Esophagus muscularis mucosa (tissue), 4 donors: Measurements from ENCODE around the gene ABI3BP. TPM values are rescaled to one million over a fixed set of nuclear protein-coding genes. Genes with fewer than 3 reads are reported as not detected.

Experiments used
- DNase-seq: peaks from one replicate; pipeline ENCODE4 v3.0.0-alpha.2; 2017; ENCODE audit errors: extremely low spot score
- H3K27ac ChIP-seq, 4 donors: fragments of 200-600 bp; sonication (generic); replicated peaks in 1 of 4; 1 replicate in 3 of 4; 2 replicates in 1 of 4; pipeline ENCODE4 v1.5.1; 2016 to 2019; ENCODE audit warnings: mild to moderate bottlenecking in 1 of 4
- H3K27me3 ChIP-seq, 4 donors: fragments of 200-600 bp; sonication (generic); one replicate each; pipeline versions ENCODE4 v1.5.1 to v1.6.0; 2016 to 2019
- H3K36me3 ChIP-seq, 4 donors: fragments of 200-600 bp; sonication (generic); one replicate each; pipeline ENCODE4 v1.5.1; 2016 to 2019
- H3K4me1 ChIP-seq, 4 donors: fragments of 200-600 bp; sonication (generic); one replicate each; pipeline ENCODE4 v1.5.1; 2016 to 2019
- H3K4me3 ChIP-seq, 4 donors: fragments of 200-600 bp; sonication (generic); 1 replicate in 2 of 4; 2 replicates in 2 of 4; pipeline ENCODE4 v1.5.1; 2016 to 2019; ENCODE audit warnings: mild to moderate bottlenecking in 4 of 4, moderate library complexity in 1 of 4
- H3K9me3 ChIP-seq, 4 donors: fragments of 200-600 bp; sonication (generic); 1 replicate in 3 of 4; 2 replicates in 1 of 4; pipeline ENCODE4 v1.5.1; 2016 to 2019
- CTCF ChIP-seq, 3 experiments: fragments of 200-600 bp in 2 of 3; fragments of 450-650 bp in 1 of 3; sonication (generic) in 2 of 3; IDR thresholded peaks; one replicate each; pipeline ENCODE4 v1.5.1; 2017 to 2019; ENCODE audit warnings: antibody characterized with exemption in 3 of 3, mild to moderate bottlenecking in 2 of 3, moderate library complexity in 1 of 3
- EP300 ChIP-seq: sonication (generic); formaldehyde crosslinking; IDR thresholded peaks from one replicate; pipeline ENCODE4 v1.6.1; 2017; ENCODE audit warnings: antibody characterized with exemption
- POLR2A ChIP-seq: fragments of 450-650 bp; IDR thresholded peaks from one replicate; pipeline ENCODE4 v1.6.1; 2017; ENCODE audit warnings: antibody characterized with exemption, moderate library complexity, mild to moderate bottlenecking, low read depth
- POLR2AphosphoS5 ChIP-seq, 2 donors: sonication (generic); formaldehyde crosslinking; IDR thresholded peaks; one replicate each; pipeline ENCODE4 v1.6.1; 2017; ENCODE audit warnings: antibody characterized with exemption in 2 of 2
- WGBS: methylation state at CpG from one replicate; pipeline ENCODE4 v1.1.5; 2018; 5-methylcytosine and 5-hydroxymethylcytosine counted together
- intact Hi-C: fragments of 100-400 bp; cut with DNase I; formaldehyde crosslinking; loops from one replicate; pipeline ENCODE4 v1.15.1; 2023
- total RNA-seq, 4 donors: library from RNA; depleted of rRNA; stranded (reverse); fragments of >200 nt; gene quantifications; one replicate each; pipeline versions ENCODE4 v1.1.0 to v1.2.1, GENCODE V29; 2016

The ABI3BP gene
- total RNA-seq, 4 donors from 2014 or later, result 25.7 to 67.3 (median 61.5) TPM

GRCh38 chr3:100709842-100710260 lies 283.4 kb downstream of the ABI3BP start:
- WGBS, result 0% methylated on average over 15 of the region's 23 CpGs
- DNase-seq, result no peak
- no peaks in the 10 kb centered on the region for H3K9me3 ChIP-seq
- TF ChIP-seq POLR2AphosphoS5 (IDR thresholded peaks at IDR 0.05) (no peak), CTCF (IDR thresholded peaks at IDR 0.05) (no peak), EP300 (no peak), POLR2A (no peak)
- H3K4me3 ChIP-seq, result peak overlapping the region; percentile 78 to 89 (median 83)
- H3K4me1 ChIP-seq, result peaks cover 24 to 49% (median 42%) of the 10 kb centered on the region in 4 donors
- peaks cover 5 to 13% (median 10%) of the 10 kb centered on the region in 4 donors for H3K36me3 ChIP-seq
- H3K27me3 ChIP-seq, result no peaks in the 10 kb centered on the region
- intact Hi-C loops, result no loop called here
- H3K27ac ChIP-seq, result peak overlapping the region; percentile 97 to 98 (median 97)

- peaks cover 2 to 7% (median 6%) of the 10 kb centered on the region in 4 donors for H3K36me3 ChIP-seq
- intact Hi-C loops, result no loop called here
- peaks cover 24 to 44% (median 39%) of the 10 kb centered on the region in 4 donors for H3K4me1 ChIP-seq
- peak within 1 kb of the TSS; percentile 78 to 89 (median 83) for H3K4me3 ChIP-seq
- H3K27ac ChIP-seq, result peak within 1 kb of the TSS; percentile 97 to 98 (median 97)
- 7% methylated on average over 13 of the region's 76 CpGs for WGBS
- DNase-seq, result peak; percentile 100
- peak; percentile 61 for TF ChIP-seq POLR2A
- TF ChIP-seq POLR2AphosphoS5 (IDR thresholded peaks at IDR 0.05), result peak; percentile 90 to 99
- no peak for TF ChIP-seq CTCF (IDR thresholded peaks at IDR 0.05)
- no peaks in the 10 kb centered on the region for H3K9me3 ChIP-seq
- H3K27me3 ChIP-seq, result no peaks in the 10 kb centered on the region
Observed at GRCh38 chr3:100708989-100709841, 284.0 kb downstream of the ABI3BP start, which contains the start of gene TFG. Gene TFG, plus strand, starts transcription at chr3:100709494. Its CDS starts 4,192 bp downstream, at chr3:100713686.

GRCh38 chr3:100708644-100708988 lies 284.6 kb downstream of the ABI3BP start:
- H3K4me1 ChIP-seq, result peaks cover 20 to 40% (median 34%) of the 10 kb centered on the region in 4 donors
- no peaks in the 10 kb centered on the region for H3K9me3 ChIP-seq
- TF ChIP-seq EP300 (no peak), POLR2A (no peak), CTCF (IDR thresholded peaks at IDR 0.05) (no peak), POLR2AphosphoS5 (IDR thresholded peaks at IDR 0.05) (no peak)
- intact Hi-C loops, result no loop called here
- H3K36me3 ChIP-seq, result peaks cover 0 to 1% (median under 1%) of the 10 kb centered on the region in 4 donors
- peak overlapping the region; percentile 78 to 89 (median 83) for H3K4me3 ChIP-seq
- DNase-seq, result no peak
- H3K27ac ChIP-seq, result peak overlapping the region; percentile 97 to 98 (median 97)
- H3K27me3 ChIP-seq, result no peaks in the 10 kb centered on the region
- WGBS, result 88% methylated on average over 3 of the region's 3 CpGs

GRCh38 chr3:100706365-100706764 lies 286.9 kb downstream of the ABI3BP start:
- WGBS, result 65% methylated on average over 3 of the region's 3 CpGs
- Histone ChIP-seq H3K4me3 (no peak overlapping the region), H3K27me3 (no peaks in the 10 kb centered on the region), H3K36me3 (no peaks in the 10 kb centered on the region), H3K9me3 (no peaks in the 10 kb centered on the region), H3K4me1 (peaks cover 10 to 19% (median 17%) of the 10 kb centered on the region in 4 donors), H3K27ac (no peak overlapping the region)
- intact Hi-C loops, result no loop called here
- no peak for DNase-seq
- no peak for TF ChIP-seq POLR2AphosphoS5 (IDR thresholded peaks at IDR 0.05)
- no peak for TF ChIP-seq CTCF (IDR thresholded peaks at IDR 0.05)
- no peak for TF ChIP-seq POLR2A
- TF ChIP-seq EP300, result no peak
